Natural killer cell (primary cell): ENCODE data around the gene APC. TPM values are rescaled to one million over a fixed set of nuclear protein-coding genes. Genes with fewer than 3 reads are reported as not detected.

Source experiments
- ATAC-seq, 3 donors: fragments of 150-1000 bp in 2 of 3; fragments of 200-7000 bp in 1 of 3; cut with Tn5 transposase; 1 replicate in 1 of 3; 2 replicates in 2 of 3; pipeline ENCODE4 v1.10.0; 2021; ENCODE audit warnings: mild to moderate bottlenecking in 2 of 3, moderate library complexity in 2 of 3
- DNase-seq, 2 donors: peaks; one replicate each; pipeline versions ENCODE4 v3.0.0 to v3.0.0-alpha.2; 2013 to 2021; ENCODE audit warnings: mixed read lengths in 1 of 2
- H3K27ac ChIP-seq: one replicate; pipeline ENCODE4 v1.5.1; 2013; ENCODE audit warnings: mild to moderate bottlenecking, low read length
- H3K27me3 ChIP-seq: one replicate; pipeline ENCODE4 v1.6.1; 2013; ENCODE audit warnings: low read length; ENCODE audit not compliant: control insufficient read depth, insufficient read depth
- H3K36me3 ChIP-seq: one replicate; pipeline ENCODE4 v1.6.1; 2013; ENCODE audit warnings: low read length; ENCODE audit not compliant: control insufficient read depth, insufficient read depth
- H3K4me1 ChIP-seq: one replicate; pipeline ENCODE4 v1.6.1; 2013; ENCODE audit warnings: low read length; ENCODE audit not compliant: control insufficient read depth, insufficient read depth
- H3K4me3 ChIP-seq: one replicate; pipeline ENCODE4 v1.5.1; 2013; ENCODE audit warnings: low read length
- H3K9me3 ChIP-seq: one replicate; pipeline ENCODE4 v1.6.1; 2013; ENCODE audit warnings: low read length; ENCODE audit not compliant: control insufficient read depth, insufficient read depth
- H3K27ac Mint-ChIP-seq, 2 donors: one replicate each; pipeline ENCODE4 v1.8.0; 2022; ENCODE audit warnings: mild to moderate bottlenecking in 2 of 2, mixed read lengths in 2 of 2, moderate library complexity in 1 of 2
- H3K27me3 Mint-ChIP-seq, 2 donors: one replicate each; pipeline ENCODE4 v1.8.0; 2022; ENCODE audit warnings: low read depth in 2 of 2, mixed read lengths in 2 of 2
- H3K36me3 Mint-ChIP-seq: one replicate; pipeline ENCODE4 v1.8.0; 2022; ENCODE audit warnings: mixed read lengths
- H3K4me1 Mint-ChIP-seq, 2 donors: one replicate each; pipeline ENCODE4 v1.8.0; 2022; ENCODE audit warnings: mixed read lengths in 2 of 2
- H3K4me3 Mint-ChIP-seq: one replicate; pipeline ENCODE4 v1.8.0; 2022; ENCODE audit warnings: mild to moderate bottlenecking, moderate library complexity, mixed read lengths
- H3K9me3 Mint-ChIP-seq, 2 donors: one replicate each; pipeline ENCODE4 v1.8.0; 2022; ENCODE audit warnings: mixed read lengths in 2 of 2
- CTCF ChIP-seq: fragments of 200-600 bp; IDR thresholded peaks from one replicate; pipeline ENCODE4 v1.8.0; 2022; ENCODE audit warnings: antibody characterized with exemption
- WGBS: methylation state at CpG from one replicate; pipeline ENCODE4 v1.1.7; 2013; ENCODE audit warnings: missing lambda C conversion rate; ENCODE audit not compliant: insufficient coverage; 5-methylcytosine and 5-hydroxymethylcytosine counted together
- intact Hi-C: fragments of 100-400 bp; cut with micrococcal nuclease; formaldehyde crosslinking; loops from one replicate; pipeline ENCODE4 v1.14.2; 2022
- total RNA-seq, 4 donors: library from RNA; stranded (reverse); fragments of 120-200 nt in 1 of 4; gene quantifications; one replicate each; pipeline versions ENCODE4 v1.2.3 to v1.2.4, GENCODE V29; 2013 to 2022

APC gene
- total RNA-seq, 3 donors from 2014 or later (not counting 1 experiment from before 2014, with no cell fraction given) = 40.1 to 52.3 (median 49.0) TPM

DNA sequence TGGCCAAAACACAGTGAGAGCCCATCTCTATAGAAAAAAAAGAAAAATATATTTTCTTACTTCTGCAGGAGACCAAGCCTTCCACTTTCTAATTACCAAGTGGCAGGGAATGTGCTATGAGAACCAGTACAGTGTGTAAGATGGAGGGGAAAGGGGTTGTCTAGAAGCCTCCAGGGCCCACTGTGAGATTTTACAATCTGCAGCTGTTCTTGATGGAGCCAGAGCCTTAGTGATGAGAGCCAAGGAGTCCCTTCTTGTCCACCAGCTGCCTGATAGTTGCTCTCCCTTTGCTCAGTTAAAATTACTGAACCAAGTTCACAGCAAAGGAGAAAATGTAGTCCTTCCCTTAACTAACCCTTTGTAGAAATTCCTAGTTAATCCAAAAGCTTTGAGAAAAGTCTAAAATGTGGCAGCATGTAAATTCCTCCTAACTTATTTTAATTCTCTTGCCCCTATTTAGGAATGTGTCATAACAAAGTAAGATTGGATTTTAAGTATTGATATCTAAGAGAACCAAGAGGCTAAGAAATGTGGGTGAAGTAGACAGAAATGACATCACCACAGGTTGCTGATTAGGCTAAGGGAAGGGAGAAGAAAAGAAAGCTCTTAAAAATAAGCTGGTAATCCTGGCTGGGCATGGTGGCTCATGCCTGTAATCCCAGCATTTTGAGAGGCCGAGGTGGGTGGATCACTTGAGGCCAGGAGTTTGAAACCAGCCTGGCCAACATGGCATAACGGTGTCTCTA lies 142.7 kb downstream of the APC start:
- ATAC-seq (no peak), DNase-seq (no peak)
- Mint-ChIP-seq H3K4me3 (no peak overlapping the region), H3K27me3 (no peaks in the 10 kb centered on the region), H3K9me3 (no peaks in the 10 kb centered on the region), H3K27ac (peak overlapping the region; percentile 4 to 57), H3K36me3 (peaks cover 5% of the 10 kb centered on the region), H3K4me1 (peaks cover 19 to 24% of the 10 kb centered on the region in 2 donors)
- Histone ChIP-seq H3K27me3 (no peaks in the 10 kb centered on the region), H3K4me1 (peaks cover 3% of the 10 kb centered on the region), H3K36me3 (peaks cover 57% of the 10 kb centered on the region), H3K9me3 (no peaks in the 10 kb centered on the region), H3K27ac (no peak overlapping the region), H3K4me3 (no peak overlapping the region)
- intact Hi-C loops = no loop called here
- TF ChIP-seq CTCF = no peak
- 81% methylated on average over 2 of the region's 2 CpGs for WGBS

DNA sequence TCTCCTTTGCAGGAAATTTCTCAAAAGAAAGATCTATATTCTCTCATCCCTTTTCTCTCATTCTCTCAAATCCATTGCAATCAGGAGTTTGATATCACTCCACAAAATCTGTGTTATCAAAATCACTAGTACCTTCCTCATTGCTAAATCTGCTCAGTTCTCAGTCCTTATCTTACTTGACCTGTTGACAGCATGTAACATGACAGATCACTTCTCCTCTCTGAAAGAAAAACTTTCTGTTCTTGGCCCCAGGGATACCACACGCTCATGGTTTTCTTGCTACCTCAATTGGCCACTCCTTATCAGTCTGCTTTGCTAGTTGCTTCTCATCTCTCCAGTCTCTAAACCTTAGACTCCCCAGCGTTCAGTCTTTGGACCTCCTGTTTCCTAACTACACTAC lies 145.5 kb downstream of the APC start:
- no peak for TF ChIP-seq CTCF
- H3K36me3 Mint-ChIP-seq = no peaks in the 10 kb centered on the region
- H3K4me3 Mint-ChIP-seq = no peak overlapping the region
- peaks cover 57% of the 10 kb centered on the region for H3K36me3 ChIP-seq
- no peaks in the 10 kb centered on the region for H3K9me3 ChIP-seq
- H3K9me3 Mint-ChIP-seq = no peaks in the 10 kb centered on the region
- H3K4me1 ChIP-seq = peaks cover 8% of the 10 kb centered on the region
- no peak for DNase-seq
- WGBS = 93% methylated on average over 2 of the region's 2 CpGs
- no peak overlapping the region for H3K27ac ChIP-seq
- H3K27ac Mint-ChIP-seq = no peak overlapping the region
- intact Hi-C loops = no loop called here
- peaks cover 23 to 31% of the 10 kb centered on the region in 2 donors for H3K4me1 Mint-ChIP-seq
- ATAC-seq = peak in 1 of 3 donors; percentile 48
- no peaks in the 10 kb centered on the region for H3K27me3 Mint-ChIP-seq
- no peaks in the 10 kb centered on the region for H3K27me3 ChIP-seq
- H3K4me3 ChIP-seq = no peak overlapping the region

GRCh38 chr5:112885001-112885400 lies 147.3 kb downstream of the APC start:
- Mint-ChIP-seq H3K27me3 (no peaks in the 10 kb centered on the region), H3K27ac (peak overlapping the region in 1 of 2 donors; percentile 46), H3K4me1 (peaks cover 23 to 31% of the 10 kb centered on the region in 2 donors), H3K4me3 (no peak overlapping the region), H3K9me3 (no peaks in the 10 kb centered on the region), H3K36me3 (no peaks in the 10 kb centered on the region)
- Histone ChIP-seq H3K9me3 (no peaks in the 10 kb centered on the region), H3K36me3 (peaks cover 46% of the 10 kb centered on the region), H3K27ac (no peak overlapping the region), H3K4me3 (no peak overlapping the region), H3K4me1 (peaks cover 15% of the 10 kb centered on the region), H3K27me3 (no peaks in the 10 kb centered on the region)
- intact Hi-C loops = no loop called here
- no peak for DNase-seq
- no peak for ATAC-seq
- 98% methylated on average over 3 of the region's 3 CpGs for WGBS
- TF ChIP-seq CTCF = no peak
